ENCODE measurements around the gene PUS7.

DNA sequence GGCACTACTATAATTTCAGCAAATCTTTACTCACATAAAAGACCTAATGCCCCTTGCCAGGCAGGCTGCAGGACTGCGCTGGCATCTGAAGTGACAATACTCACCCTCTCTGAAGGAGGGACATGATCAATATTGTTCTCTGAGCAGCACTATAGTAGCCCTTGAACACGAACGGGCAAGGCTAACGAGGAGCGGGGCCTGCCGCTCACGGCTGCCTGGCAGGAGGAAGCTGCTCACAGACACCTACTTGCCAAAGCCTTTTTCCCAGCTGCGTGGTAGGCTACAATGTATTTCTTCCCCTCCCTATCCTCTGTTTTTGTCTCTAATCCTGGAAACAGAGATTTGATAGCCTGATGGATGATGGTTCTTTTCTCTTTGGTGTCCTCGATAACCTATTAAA, 19.9 kb downstream of the PUS7 start:
- TF ChIP-seq, protein P1, sequence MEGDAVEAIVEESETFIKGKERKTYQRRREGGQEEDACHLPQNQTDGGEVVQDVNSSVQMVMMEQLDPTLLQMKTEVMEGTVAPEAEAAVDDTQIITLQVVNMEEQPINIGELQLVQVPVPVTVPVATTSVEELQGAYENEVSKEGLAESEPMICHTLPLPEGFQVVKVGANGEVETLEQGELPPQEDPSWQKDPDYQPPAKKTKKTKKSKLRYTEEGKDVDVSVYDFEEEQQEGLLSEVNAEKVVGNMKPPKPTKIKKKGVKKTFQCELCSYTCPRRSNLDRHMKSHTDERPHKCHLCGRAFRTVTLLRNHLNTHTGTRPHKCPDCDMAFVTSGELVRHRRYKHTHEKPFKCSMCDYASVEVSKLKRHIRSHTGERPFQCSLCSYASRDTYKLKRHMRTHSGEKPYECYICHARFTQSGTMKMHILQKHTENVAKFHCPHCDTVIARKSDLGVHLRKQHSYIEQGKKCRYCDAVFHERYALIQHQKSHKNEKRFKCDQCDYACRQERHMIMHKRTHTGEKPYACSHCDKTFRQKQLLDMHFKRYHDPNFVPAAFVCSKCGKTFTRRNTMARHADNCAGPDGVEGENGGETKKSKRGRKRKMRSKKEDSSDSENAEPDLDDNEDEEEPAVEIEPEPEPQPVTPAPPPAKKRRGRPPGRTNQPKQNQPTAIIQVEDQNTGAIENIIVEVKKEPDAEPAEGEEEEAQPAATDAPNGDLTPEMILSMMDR (conservative IDR thresholded peaks at IDR 0.05), result no peak
- TF ChIP-seq ZFX (IDR thresholded peaks at IDR 0.05), result no peak
